ENCODE measurements around the gene RDM1.
A peak's percentile ranks its signal among the peaks of the same experiment; 100 is the strongest.

Gene RDM1

DNA sequence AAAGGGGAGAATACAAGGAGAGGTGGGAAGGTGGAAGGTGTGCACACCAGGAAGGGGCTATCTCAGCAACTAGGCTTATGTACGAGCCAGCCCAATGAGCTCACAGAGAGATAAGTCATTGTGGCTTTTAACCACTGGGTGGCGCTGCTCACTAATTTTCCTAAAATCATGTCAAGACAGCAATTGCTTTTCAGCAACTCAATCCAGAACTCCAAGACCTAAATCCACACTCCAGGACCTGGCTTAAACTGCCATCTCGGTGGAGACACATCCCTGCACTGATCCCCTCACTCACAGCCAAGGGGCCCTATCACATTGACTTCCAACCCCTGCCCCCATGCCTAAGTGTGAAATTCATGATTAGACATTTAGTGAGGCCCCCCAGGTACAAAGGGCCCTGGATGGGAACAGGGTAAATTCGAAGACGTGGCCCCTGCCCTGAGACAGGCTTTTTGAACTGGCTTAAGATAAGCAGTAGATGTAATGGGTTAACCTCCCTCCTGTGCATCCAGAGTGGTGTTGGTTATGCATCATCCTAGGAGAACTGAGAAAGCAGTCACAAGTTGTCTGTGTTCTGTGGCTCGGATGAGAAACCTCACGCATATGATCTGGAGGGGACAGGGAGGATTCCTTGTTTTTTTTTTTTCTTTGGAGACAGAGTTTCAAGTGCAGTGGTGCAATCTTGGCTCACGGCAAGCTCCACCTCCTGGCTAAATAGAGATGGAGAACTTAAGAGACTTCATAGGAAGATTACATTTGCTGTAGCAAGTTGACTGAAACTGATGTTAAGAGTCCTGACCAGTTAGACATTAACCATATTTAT is 39.2 kb upstream of the RDM1 start:
- TF ChIP-seq, protein P1, sequence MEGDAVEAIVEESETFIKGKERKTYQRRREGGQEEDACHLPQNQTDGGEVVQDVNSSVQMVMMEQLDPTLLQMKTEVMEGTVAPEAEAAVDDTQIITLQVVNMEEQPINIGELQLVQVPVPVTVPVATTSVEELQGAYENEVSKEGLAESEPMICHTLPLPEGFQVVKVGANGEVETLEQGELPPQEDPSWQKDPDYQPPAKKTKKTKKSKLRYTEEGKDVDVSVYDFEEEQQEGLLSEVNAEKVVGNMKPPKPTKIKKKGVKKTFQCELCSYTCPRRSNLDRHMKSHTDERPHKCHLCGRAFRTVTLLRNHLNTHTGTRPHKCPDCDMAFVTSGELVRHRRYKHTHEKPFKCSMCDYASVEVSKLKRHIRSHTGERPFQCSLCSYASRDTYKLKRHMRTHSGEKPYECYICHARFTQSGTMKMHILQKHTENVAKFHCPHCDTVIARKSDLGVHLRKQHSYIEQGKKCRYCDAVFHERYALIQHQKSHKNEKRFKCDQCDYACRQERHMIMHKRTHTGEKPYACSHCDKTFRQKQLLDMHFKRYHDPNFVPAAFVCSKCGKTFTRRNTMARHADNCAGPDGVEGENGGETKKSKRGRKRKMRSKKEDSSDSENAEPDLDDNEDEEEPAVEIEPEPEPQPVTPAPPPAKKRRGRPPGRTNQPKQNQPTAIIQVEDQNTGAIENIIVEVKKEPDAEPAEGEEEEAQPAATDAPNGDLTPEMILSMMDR (IDR thresholded peaks at IDR 0.05), result peak; percentile 76

DNA sequence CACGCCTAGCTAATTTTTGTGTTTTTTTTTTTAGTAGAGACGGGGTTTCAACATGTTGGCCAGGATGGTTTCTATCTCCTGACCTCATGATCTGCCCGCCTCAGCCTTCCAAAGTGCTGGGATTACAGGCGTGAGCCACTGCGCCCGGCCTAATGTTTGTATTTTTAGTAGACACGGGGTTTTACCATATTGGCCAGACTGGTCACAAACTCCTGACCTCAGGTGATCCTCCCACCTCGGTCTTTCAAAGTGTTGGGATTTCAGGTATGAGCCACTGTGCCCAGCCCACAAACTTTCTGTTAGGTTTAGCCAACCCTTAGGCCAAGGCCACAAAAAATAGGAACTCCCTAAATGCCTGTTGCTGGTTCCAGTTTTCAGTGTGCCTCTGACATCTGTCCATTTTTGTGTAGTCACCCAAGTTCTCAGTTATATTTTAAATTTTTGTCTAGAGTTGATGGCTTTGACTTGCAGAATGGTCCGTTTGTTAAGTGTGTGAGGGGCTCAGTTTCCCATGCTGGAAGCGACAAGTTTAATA is 38.0 kb upstream of the RDM1 start:
- TF ChIP-seq, protein P1 (IDR thresholded peaks at IDR 0.05), result no peak

DNA sequence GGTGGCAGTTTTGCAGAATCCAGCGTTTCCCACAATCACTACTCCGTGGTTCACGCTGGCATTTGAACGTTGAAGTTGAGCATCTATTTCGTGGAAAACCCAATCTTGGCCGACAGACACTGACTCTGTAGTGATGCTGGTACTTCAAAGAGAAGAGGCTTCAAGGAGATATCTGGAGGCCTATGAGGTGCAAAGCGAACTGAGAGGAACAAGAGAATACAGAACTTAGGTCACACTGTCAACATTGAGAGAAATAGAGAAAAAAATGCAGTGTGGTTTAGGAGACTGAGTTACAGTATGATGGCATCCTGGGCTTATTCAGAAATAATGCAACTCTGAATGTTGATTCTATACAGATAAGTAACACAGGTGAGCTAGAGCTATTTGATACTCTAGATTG is 34.7 kb upstream of the RDM1 start:
- TF ChIP-seq, protein P1 (IDR thresholded peaks at IDR 0.05), result no peak

DNA sequence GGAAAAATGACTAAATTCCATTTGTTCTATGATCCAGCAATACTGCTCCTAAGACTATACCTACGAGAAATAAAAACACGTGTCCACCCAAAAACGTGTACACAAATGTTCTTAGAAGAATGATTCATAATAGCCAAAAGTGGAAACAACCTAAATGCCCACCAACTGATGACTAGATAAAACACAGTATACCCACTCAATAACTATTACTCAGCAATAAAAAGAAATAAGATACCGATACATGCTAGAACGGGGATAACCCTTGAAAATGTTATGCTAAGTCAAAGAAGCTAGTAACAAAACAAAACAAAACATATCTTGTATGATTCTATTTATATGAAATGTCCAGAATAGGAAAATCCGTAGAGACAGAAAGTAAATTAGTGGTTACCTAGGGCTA is 33.1 kb upstream of the RDM1 start:
- TF ChIP-seq, protein P1 (IDR thresholded peaks at IDR 0.05), result no peak

DNA sequence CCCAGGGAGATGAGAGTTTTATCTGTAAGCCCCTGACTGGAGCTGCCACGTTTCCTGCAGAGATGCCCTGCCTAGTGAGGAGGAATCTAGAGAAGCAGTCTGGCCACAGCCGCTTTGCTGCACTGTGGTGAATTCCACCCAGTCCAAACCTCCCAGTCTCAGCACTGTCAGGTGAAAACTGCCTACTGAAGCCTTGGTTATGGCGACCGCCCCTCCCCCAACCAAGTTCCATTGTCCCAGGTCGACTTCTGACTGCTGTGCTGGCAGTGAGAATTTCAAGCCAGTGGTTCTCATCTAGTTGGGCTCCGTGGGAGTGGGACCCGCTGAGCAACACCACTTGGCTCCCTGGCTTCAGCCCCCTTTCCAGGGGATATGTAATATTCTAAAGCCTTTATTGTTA is 23.1 kb upstream of the RDM1 start:
- TF ChIP-seq, protein P1 (IDR thresholded peaks at IDR 0.05), result no peak

DNA sequence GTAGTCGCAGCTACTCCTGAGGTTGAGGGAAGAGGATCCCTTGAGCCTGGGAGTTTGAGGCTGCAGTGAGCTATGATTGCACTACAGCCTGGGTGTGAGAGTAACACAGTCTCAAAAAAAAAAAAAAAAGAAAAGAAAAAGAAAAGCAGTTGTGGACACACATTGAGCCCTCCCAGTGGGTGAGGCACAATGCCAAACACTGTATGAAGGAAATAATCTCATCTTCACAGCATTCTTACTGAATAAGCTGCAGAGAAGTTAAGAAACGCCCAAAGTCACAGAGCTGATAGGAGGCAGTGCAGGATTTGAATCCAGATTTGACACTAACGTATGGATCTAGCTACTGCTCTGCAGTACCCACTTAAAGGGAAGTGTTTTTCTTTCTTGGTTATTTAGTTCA is 18.8 kb upstream of the RDM1 start:
- TF ChIP-seq, protein P1 (IDR thresholded peaks at IDR 0.05), result no peak

DNA sequence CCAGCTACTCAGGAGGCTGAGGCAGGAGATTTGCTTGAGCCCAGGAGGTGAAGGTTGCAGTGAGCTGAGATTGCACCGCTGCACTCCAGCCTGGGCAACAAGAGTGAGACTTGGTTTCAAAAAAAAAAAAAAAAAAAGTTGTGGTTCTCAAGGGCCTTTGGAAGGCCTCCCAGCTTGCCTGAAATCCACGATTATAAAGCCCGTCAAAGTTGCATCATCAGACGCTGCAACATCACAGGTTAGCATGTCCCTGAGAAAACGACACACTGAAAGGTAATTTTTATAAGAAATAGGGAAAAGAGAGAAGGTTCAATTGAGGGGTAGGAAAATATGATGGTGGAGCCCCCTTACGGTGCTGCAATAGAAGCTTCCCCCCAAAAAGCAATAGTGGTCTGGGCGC is 17.5 kb upstream of the RDM1 start:
- TF ChIP-seq, protein P1 (IDR thresholded peaks at IDR 0.05), result no peak
